CD14-positive monocyte (primary cell): ENCODE measurements around the gene RBFOX1. TPM values are rescaled to one million over a fixed set of nuclear protein-coding genes. Genes with fewer than 3 reads are reported as not detected.

ENCODE experiments used
- DNase-seq, 3 donors: peaks; one replicate each; pipeline ENCODE4 v3.0.0-alpha.2; 2011 to 2022
- H2AFZ ChIP-seq: 2 replicates; pipeline ENCODE4 v1.6.0; 2012; ENCODE audit warnings: mild to moderate bottlenecking, low read depth, low read length, inconsistent platforms; ENCODE audit not compliant: insufficient read depth, poor library complexity, severe bottlenecking
- H3K27ac ChIP-seq, 2 donors: 1 replicate in 1 of 2; 2 replicates in 1 of 2; pipeline ENCODE4 v1.5.1; 2012 to 2013; ENCODE audit warnings: low read length in 2 of 2, control low read depth in 1 of 2, inconsistent platforms in 1 of 2, low read depth in 1 of 2, mild to moderate bottlenecking in 1 of 2
- H3K27me3 ChIP-seq, 2 donors: one replicate each; pipeline versions ENCODE4 v1.6.0 to v1.6.1; 2011 to 2013; ENCODE audit warnings: low read length in 2 of 2; ENCODE audit not compliant: control insufficient read depth in 2 of 2, insufficient read depth in 2 of 2
- H3K36me3 ChIP-seq, 2 donors: replicated peaks in 1 of 2; 1 replicate in 1 of 2; 2 replicates in 1 of 2; pipeline versions ENCODE4 v1.5.1 to v1.6.1; 2012 to 2013; ENCODE audit warnings: low read length in 2 of 2, control low read depth in 1 of 2, inconsistent platforms in 1 of 2, mild to moderate bottlenecking in 1 of 2; ENCODE audit not compliant: insufficient read depth in 2 of 2, control insufficient read depth in 1 of 2
- H3K4me1 ChIP-seq, 2 donors: 1 replicate in 1 of 2; 2 replicates in 1 of 2; pipeline versions ENCODE4 v1.5.1 to v1.6.1; 2012 to 2013; ENCODE audit warnings: low read length in 2 of 2, control low read depth in 1 of 2, inconsistent platforms in 1 of 2, mild to moderate bottlenecking in 1 of 2, moderate library complexity in 1 of 2; ENCODE audit not compliant: insufficient read depth in 2 of 2, control insufficient read depth in 1 of 2
- H3K4me2 ChIP-seq: replicated peaks from 2 replicates; pipeline ENCODE3; 2012; ENCODE audit warnings: low read length, moderate library complexity, mild to moderate bottlenecking; ENCODE audit not compliant: poor library complexity, severe bottlenecking; ENCODE audit errors: extremely low read depth
- H3K4me3 ChIP-seq, 3 experiments: fragments of 200-600 bp in 1 of 3; sonication (generic) in 1 of 3; replicated peaks in 1 of 3; 1 replicate in 2 of 3; 2 replicates in 1 of 3; pipeline ENCODE4 v1.5.1; 2011 to 2013; ENCODE audit warnings: low read length in 3 of 3, mild to moderate bottlenecking in 3 of 3, control low read depth in 2 of 3, low read depth in 2 of 3, inconsistent platforms in 1 of 3, moderate library complexity in 1 of 3
- H3K79me2 ChIP-seq: 2 replicates; pipeline ENCODE4 v1.6.0; 2012; ENCODE audit warnings: mild to moderate bottlenecking, control low read depth, inconsistent platforms, low read length, moderate library complexity; ENCODE audit not compliant: insufficient read depth
- H3K9ac ChIP-seq: 2 replicates; pipeline ENCODE4 v1.6.0; 2017; ENCODE audit warnings: low read length, mild to moderate bottlenecking; ENCODE audit not compliant: insufficient read depth, poor library complexity, severe bottlenecking
- H3K9me3 ChIP-seq, 2 donors: replicated peaks in 1 of 2; 1 replicate in 1 of 2; 2 replicates in 1 of 2; pipeline versions ENCODE4 v1.5.1 to v1.6.1; 2012 to 2013; ENCODE audit warnings: low read length in 2 of 2, control low read depth in 1 of 2; ENCODE audit not compliant: control insufficient read depth in 1 of 2, insufficient read depth in 1 of 2
- H4K20me1 ChIP-seq: 2 replicates; pipeline ENCODE4 v1.6.0; 2012; ENCODE audit warnings: mild to moderate bottlenecking, low read length, control low read depth, moderate library complexity; ENCODE audit not compliant: insufficient read depth
- H3K27ac Mint-ChIP-seq, 7 donors: one replicate each; pipeline ENCODE4 v1.8.0; 2020; ENCODE audit warnings: mild to moderate bottlenecking in 7 of 7, mixed read lengths in 7 of 7, moderate library complexity in 6 of 7, inconsistent platforms in 2 of 7
- H3K27me3 Mint-ChIP-seq, 3 donors: one replicate each; pipeline ENCODE4 v1.8.0; 2021 to 2022; ENCODE audit warnings: low read depth in 3 of 3, mild to moderate bottlenecking in 3 of 3, mixed read lengths in 3 of 3, moderate library complexity in 3 of 3, inconsistent platforms in 1 of 3
- H3K36me3 Mint-ChIP-seq, 2 donors: one replicate each; pipeline ENCODE4 v1.8.0; 2020; ENCODE audit warnings: mixed read lengths in 2 of 2, inconsistent platforms in 1 of 2, mild to moderate bottlenecking in 1 of 2
- H3K4me1 Mint-ChIP-seq: one replicate; pipeline ENCODE4 v1.8.0; 2020; ENCODE audit warnings: mild to moderate bottlenecking, mixed read lengths
- H3K4me3 Mint-ChIP-seq, 2 donors: one replicate each; pipeline ENCODE4 v1.8.0; 2020; ENCODE audit warnings: mild to moderate bottlenecking in 2 of 2, mixed read lengths in 2 of 2, moderate library complexity in 1 of 2
- H3K9me3 Mint-ChIP-seq, 7 donors: one replicate each; pipeline ENCODE4 v1.8.0; 2020 to 2022; ENCODE audit warnings: mixed read lengths in 7 of 7, mild to moderate bottlenecking in 6 of 7, moderate library complexity in 6 of 7, inconsistent platforms in 2 of 7
- WGBS: methylation state at CpG from one replicate; pipeline ENCODE4 v1.1.5; 2013; ENCODE audit warnings: missing lambda C conversion rate; ENCODE audit not compliant: insufficient coverage; 5-methylcytosine and 5-hydroxymethylcytosine counted together
- intact Hi-C, 2 donors: fragments of 100-400 bp; cut with micrococcal nuclease; formaldehyde crosslinking; loops; one replicate each; pipeline versions ENCODE4 v1.15.0 to v1.15.1; 2023
- polyA plus RNA-seq, 3 donors: library from polyadenylated mRNA; depleted of rRNA in 1 of 3; unstranded in 2 of 3; stranded (reverse) in 1 of 3; fragments of 300-500 nt in 2 of 3; fragments of >200 nt in 1 of 3; fragmentation: Illumina TruSeq in 2 of 3; gene quantifications; 1 replicate in 2 of 3; 2 replicates in 1 of 3; pipeline ENCODE4 v1.2.3, GENCODE V29; 2012 to 2021
- TF ChIP-seq, protein P1 (sequence below): fragments of 200-600 bp; IDR thresholded peaks from one replicate; pipeline ENCODE4 v1.8.0; 2022; ENCODE audit warnings: antibody characterized with exemption, mild to moderate bottlenecking

The RBFOX1 gene
- polyA plus RNA-seq, 3 donors = not detected

DNA sequence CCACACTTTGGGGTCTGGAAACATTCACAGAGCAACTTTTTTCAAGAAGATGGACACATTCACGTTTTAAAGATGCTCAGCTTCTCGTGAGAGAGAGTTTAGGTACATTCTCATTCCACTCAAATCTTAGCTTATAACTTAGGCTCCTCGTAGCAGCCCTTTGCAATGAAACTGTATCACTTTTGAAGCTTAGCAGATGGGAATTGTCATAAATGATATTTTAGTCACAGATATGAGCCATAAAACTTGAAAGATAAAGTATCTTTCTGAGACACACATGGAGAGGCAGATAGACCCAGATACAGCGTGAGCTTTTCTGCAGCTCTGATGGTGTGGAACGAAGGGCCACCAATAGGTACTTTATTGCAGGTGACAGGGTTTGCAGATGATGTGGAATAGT, 41.1 kb downstream of the RBFOX1 start:
- TF ChIP-seq, protein P1, sequence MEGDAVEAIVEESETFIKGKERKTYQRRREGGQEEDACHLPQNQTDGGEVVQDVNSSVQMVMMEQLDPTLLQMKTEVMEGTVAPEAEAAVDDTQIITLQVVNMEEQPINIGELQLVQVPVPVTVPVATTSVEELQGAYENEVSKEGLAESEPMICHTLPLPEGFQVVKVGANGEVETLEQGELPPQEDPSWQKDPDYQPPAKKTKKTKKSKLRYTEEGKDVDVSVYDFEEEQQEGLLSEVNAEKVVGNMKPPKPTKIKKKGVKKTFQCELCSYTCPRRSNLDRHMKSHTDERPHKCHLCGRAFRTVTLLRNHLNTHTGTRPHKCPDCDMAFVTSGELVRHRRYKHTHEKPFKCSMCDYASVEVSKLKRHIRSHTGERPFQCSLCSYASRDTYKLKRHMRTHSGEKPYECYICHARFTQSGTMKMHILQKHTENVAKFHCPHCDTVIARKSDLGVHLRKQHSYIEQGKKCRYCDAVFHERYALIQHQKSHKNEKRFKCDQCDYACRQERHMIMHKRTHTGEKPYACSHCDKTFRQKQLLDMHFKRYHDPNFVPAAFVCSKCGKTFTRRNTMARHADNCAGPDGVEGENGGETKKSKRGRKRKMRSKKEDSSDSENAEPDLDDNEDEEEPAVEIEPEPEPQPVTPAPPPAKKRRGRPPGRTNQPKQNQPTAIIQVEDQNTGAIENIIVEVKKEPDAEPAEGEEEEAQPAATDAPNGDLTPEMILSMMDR = no peak
- H4K20me1 ChIP-seq = no peaks in the 10 kb centered on the region
- Mint-ChIP-seq H3K9me3 (peaks cover 0 to 2% (median 0%) of the 10 kb centered on the region in 7 donors), H3K27me3 (no peaks in the 10 kb centered on the region), H3K27ac (no peak overlapping the region), H3K4me3 (no peak overlapping the region), H3K36me3 (no peaks in the 10 kb centered on the region), H3K4me1 (no peaks in the 10 kb centered on the region)
- intact Hi-C loops = no loop called here
- H3K79me2 ChIP-seq = no peaks in the 10 kb centered on the region
- no peaks in the 10 kb centered on the region for H3K4me1 ChIP-seq
- H3K36me3 ChIP-seq = no peaks in the 10 kb centered on the region
- H3K9me3 ChIP-seq = no peaks in the 10 kb centered on the region
- no peak overlapping the region for H3K9ac ChIP-seq
- no peak for DNase-seq
- no peaks in the 10 kb centered on the region for H3K27me3 ChIP-seq
- H3K27ac ChIP-seq = no peak overlapping the region
- no peak overlapping the region for H3K4me2 ChIP-seq
- no peak overlapping the region for H2AFZ ChIP-seq
- H3K4me3 ChIP-seq = no peak overlapping the region
- 100% methylated on average over 2 of the region's 5 CpGs for WGBS

DNA sequence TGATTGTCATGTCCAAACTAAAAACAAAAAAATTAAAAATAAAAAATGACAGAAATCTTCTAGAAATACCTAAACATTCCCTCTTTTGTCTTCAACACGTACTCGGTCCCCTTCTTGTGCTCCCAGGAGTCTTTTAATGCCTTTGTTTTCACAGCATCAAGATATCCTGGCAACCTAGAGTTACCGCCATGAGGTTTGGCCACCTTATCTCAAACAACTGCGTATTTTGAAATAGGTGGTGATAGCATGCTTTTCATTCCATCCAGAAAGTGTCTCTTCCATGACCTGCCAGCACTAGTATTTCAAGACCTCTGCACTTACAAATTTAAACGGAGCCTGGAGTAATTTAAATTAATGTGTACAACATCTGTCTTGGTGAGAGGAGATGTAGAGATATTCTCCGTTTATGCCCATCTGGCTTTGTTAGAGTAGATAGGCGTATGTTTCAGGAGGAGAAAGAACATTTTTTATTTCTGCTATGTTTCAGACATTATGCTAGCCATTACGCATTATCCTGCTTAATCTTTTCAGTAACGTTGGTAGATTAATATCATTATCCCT, 42.0 kb downstream of the RBFOX1 start:
- Mint-ChIP-seq H3K36me3 (no peaks in the 10 kb centered on the region), H3K27me3 (no peaks in the 10 kb centered on the region), H3K9me3 (peaks cover 0 to 2% (median 0%) of the 10 kb centered on the region in 7 donors), H3K4me1 (no peaks in the 10 kb centered on the region), H3K4me3 (no peak overlapping the region), H3K27ac (no peak overlapping the region)
- Histone ChIP-seq H3K9ac (no peak overlapping the region), H3K4me2 (no peak overlapping the region), H4K20me1 (no peaks in the 10 kb centered on the region), H3K36me3 (no peaks in the 10 kb centered on the region), H3K4me3 (no peak overlapping the region), H2AFZ (no peak overlapping the region), H3K27ac (no peak overlapping the region), H3K27me3 (no peaks in the 10 kb centered on the region), H3K4me1 (no peaks in the 10 kb centered on the region), H3K79me2 (no peaks in the 10 kb centered on the region), H3K9me3 (no peaks in the 10 kb centered on the region)
- no CpG with 5 or more reads among the region's 9 CpGs for WGBS
- no peak for DNase-seq
- intact Hi-C loops = no loop called here
- TF ChIP-seq, protein P1 = no peak
